Astrocyte of the spinal cord (primary cell): ENCODE measurements around the gene LTF.

ENCODE experiments used
- DNase-seq: peaks from one replicate; pipeline ENCODE4 v3.0.0; 2011; ENCODE audit warnings: low read depth, low spot score
- H3K4me3 ChIP-seq: 2 replicates; pipeline ENCODE4 v1.5.1; 2011; ENCODE audit warnings: low read depth, mild to moderate bottlenecking, low read length, moderate library complexity
- in situ Hi-C: cut with HindIII; loops from 2 replicates; pipeline ENCODE4 v1.10.0; 2017; ENCODE audit warnings: low sequenced_read_pairs
- TF ChIP-seq, protein P1 (sequence below): IDR thresholded peaks from 2 replicates; pipeline ENCODE4 v1.5.1; 2012; ENCODE audit warnings: low read depth, mild to moderate bottlenecking, low read length, inconsistent platforms

Gene LTF

GRCh38 chr3:46479021-46479420 lies 14.3 kb upstream of the LTF start:
- no peak overlapping the region for H3K4me3 ChIP-seq
- in situ Hi-C loops: no loop called here
- TF ChIP-seq, protein P1, sequence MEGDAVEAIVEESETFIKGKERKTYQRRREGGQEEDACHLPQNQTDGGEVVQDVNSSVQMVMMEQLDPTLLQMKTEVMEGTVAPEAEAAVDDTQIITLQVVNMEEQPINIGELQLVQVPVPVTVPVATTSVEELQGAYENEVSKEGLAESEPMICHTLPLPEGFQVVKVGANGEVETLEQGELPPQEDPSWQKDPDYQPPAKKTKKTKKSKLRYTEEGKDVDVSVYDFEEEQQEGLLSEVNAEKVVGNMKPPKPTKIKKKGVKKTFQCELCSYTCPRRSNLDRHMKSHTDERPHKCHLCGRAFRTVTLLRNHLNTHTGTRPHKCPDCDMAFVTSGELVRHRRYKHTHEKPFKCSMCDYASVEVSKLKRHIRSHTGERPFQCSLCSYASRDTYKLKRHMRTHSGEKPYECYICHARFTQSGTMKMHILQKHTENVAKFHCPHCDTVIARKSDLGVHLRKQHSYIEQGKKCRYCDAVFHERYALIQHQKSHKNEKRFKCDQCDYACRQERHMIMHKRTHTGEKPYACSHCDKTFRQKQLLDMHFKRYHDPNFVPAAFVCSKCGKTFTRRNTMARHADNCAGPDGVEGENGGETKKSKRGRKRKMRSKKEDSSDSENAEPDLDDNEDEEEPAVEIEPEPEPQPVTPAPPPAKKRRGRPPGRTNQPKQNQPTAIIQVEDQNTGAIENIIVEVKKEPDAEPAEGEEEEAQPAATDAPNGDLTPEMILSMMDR: no peak
- DNase-seq: no peak

DNA sequence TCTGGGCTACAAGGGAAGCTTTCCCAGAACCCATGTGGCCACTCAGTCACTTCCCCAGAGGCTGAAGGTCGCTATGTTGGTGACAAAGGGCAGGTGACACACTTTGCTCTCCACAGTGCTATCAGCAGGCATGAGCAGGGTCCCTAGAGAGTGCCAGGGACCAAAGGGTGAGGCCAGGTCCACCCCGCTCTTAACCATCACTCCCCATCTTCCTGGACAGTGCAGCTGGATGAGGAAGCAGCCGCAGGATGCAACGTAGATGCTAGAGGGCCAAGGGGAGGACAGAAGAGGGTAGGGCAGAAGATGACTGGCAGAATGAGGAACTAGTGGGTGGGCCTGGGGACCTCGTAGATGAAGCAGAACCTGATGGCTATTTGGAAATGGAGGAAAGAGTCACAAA lies 13.6 kb upstream of the LTF start:
- DNase-seq: no peak
- in situ Hi-C loops: no loop called here
- TF ChIP-seq, protein P1: no peak
- no peak overlapping the region for H3K4me3 ChIP-seq

DNA sequence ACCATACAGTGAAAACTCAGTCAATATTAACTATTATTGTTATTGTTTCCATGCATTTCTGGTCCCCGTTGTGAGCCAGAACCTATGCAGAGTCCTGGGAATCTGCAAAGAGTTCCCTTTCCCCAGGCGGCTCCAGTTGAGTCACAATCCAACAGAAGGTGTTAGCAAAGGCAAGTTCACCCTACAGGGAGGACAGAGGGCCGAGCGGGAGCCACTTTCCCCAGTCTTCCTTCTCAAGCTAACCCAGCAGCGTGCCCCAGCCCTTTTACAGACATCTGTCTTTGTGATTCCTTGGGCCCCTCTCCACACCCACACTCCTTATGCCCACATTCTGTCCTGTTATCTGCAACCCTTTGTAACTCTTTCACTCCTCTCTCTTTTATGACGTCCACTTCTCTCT lies 13.1 kb upstream of the LTF start:
- no peak for DNase-seq
- no peak overlapping the region for H3K4me3 ChIP-seq
- TF ChIP-seq, protein P1: no peak
- in situ Hi-C loops: no loop called here

- in situ Hi-C loops: no loop called here
Observed at GRCh38 chr3:46477145-46477544, 12.4 kb upstream of the LTF start.

DNA sequence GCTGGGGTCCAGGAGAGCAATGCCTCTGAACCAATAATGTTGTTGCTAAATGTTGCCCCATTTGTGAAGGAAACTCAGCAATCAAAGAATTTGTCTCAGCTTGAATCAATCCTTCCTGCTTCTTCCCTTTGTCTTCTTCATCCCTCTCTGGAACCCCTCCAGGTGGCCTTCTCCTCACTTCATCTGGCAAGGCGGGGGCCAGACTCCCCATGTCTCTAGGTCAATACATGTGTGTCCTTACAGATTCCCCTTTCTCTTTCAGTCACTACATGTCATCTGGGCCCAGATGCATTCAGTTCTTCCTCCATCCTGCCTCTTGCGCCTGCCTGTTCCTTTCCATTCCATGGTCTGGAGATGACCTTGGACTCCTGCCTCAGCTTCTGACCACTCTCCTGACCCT lies 8.0 kb upstream of the LTF start:
- H3K4me3 ChIP-seq: no peak overlapping the region
- no peak for DNase-seq
- in situ Hi-C loops: no loop called here
- TF ChIP-seq, protein P1: no peak

More at GRCh38 chr3:46477145-46477544, 12.4 kb upstream of the LTF start:
- TF ChIP-seq, protein P1: no peak
- no peak overlapping the region for H3K4me3 ChIP-seq
- no peak for DNase-seq

- in situ Hi-C loops: no loop called here
- TF ChIP-seq, protein P1: no peak
- no peak for DNase-seq
- no peak overlapping the region for H3K4me3 ChIP-seq
Observed at GRCh38 chr3:46471371-46471914, 6.7 kb upstream of the LTF start.

DNA sequence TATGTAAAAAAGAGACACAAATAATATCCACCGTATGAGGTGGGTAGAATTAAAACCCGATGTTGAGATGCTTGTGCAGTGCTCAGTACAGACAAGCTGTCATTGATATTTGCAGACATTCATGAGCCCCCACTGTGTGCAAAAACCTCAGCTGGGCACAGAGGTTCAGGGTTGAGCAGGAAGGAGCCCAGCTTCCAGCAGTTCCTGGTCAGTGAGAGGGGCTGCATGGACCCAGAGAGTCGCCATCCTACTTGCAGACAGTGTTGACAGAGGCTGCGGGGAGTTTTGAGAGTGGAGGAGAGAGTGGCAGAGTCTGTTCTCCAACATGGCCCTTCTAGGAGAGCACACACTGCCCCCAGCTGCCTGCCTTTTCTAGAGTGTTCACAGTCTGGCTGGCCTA lies 6.1 kb upstream of the LTF start:
- no peak for DNase-seq
- in situ Hi-C loops: no loop called here
- TF ChIP-seq, protein P1: no peak
- no peak overlapping the region for H3K4me3 ChIP-seq
